GM12891 (cell line): ENCODE data around the gene SMCO1.

ENCODE experiments used
- PAX5 ChIP-seq: IDR thresholded peaks from 2 replicates; pipeline ENCODE4 v1.6.1; 2011; ENCODE audit warnings: low read length, moderate library complexity, mild to moderate bottlenecking; ENCODE audit not compliant: insufficient read depth, severe bottlenecking
- POLR2A ChIP-seq: IDR thresholded peaks from 2 replicates; pipeline ENCODE4 v1.6.1; 2011; ENCODE audit warnings: low read depth, low read length, control low read depth
- POLR2AphosphoS5 ChIP-seq: IDR thresholded peaks from 2 replicates; pipeline ENCODE4 v1.6.1; 2011; ENCODE audit warnings: low read depth, low read length, control low read depth
- POU2F2 ChIP-seq: IDR thresholded peaks from 2 replicates; pipeline ENCODE4 v1.6.1; 2011; ENCODE audit warnings: low read depth, mild to moderate bottlenecking, control low read depth, low read length, moderate library complexity
- SPI1 ChIP-seq: IDR thresholded peaks from 2 replicates; pipeline ENCODE4 v1.6.1; 2011; ENCODE audit warnings: low read depth, low read length, control low read depth
- TAF1 ChIP-seq: IDR thresholded peaks from 2 replicates; pipeline ENCODE4 v1.6.1; 2011; ENCODE audit warnings: low read depth, low read length, control low read depth

GRCh38 chr3:196528639-196529233 lies 13.6 kb upstream of the SMCO1 start:
- TF ChIP-seq POLR2AphosphoS5 (peak; percentile 74), POLR2A (peak; percentile 69; the same call in 1 of the 2 replicates), POU2F2 (no peak), SPI1 (no peak), PAX5 (peak; percentile 64), TAF1 (peak; percentile 78)
